Keratinocyte (primary cell): Measurements from ENCODE around the gene STK36. TPM values are rescaled to one million over a fixed set of nuclear protein-coding genes. Genes with fewer than 3 reads are reported as not detected.

Experiments used
- DNase-seq: peaks from one replicate; pipeline ENCODE4 v3.0.0-alpha.2; 2011; ENCODE audit warnings: low read depth, missing footprints, low spot score
- FAIRE-seq: peaks from 2 replicates; lab custom pipeline; 2011; peaks lifted over from hg19 to GRCh38; lab: Jason Lieb, UNC
- H2AFZ ChIP-seq: 2 replicates; pipeline ENCODE4 v1.6.0; 2012; ENCODE audit warnings: low read length, control low read depth, inconsistent platforms; ENCODE audit not compliant: control insufficient read depth
- H3K27ac ChIP-seq: 2 replicates; pipeline ENCODE4 v1.5.1; 2011; ENCODE audit warnings: low read length; ENCODE audit not compliant: control insufficient read depth, insufficient read depth
- H3K27me3 ChIP-seq: 3 replicates; pipeline ENCODE4 v1.6.0; 2011; ENCODE audit warnings: low read length; ENCODE audit not compliant: control insufficient read depth, insufficient read depth; ENCODE audit errors: extremely low read depth
- H3K36me3 ChIP-seq, 2 experiments: 2 replicates in 1 of 2; 3 replicates in 1 of 2; pipeline ENCODE4 v1.5.1; 2011; ENCODE audit warnings: low read length in 2 of 2, mild to moderate bottlenecking in 1 of 2; ENCODE audit not compliant: control insufficient read depth in 2 of 2, insufficient read depth in 2 of 2; ENCODE audit errors: extremely low read depth in 1 of 2
- H3K4me1 ChIP-seq: 3 replicates; pipeline ENCODE4 v1.5.1; 2011; ENCODE audit warnings: low read length; ENCODE audit not compliant: control insufficient read depth, insufficient read depth; ENCODE audit errors: extremely low read depth
- H3K4me2 ChIP-seq: 3 replicates; pipeline ENCODE4 v1.6.0; 2011; ENCODE audit warnings: low read depth, low read length; ENCODE audit not compliant: control insufficient read depth, insufficient read depth; ENCODE audit errors: extremely low read depth
- H3K4me3 ChIP-seq, 3 experiments: fragments of 200-600 bp in 1 of 3; sonication (generic) in 1 of 3; 2 replicates in 2 of 3; 3 replicates in 1 of 3; pipeline ENCODE4 v1.5.1; 2011 to 2016; ENCODE audit warnings: low read length in 3 of 3, mild to moderate bottlenecking in 3 of 3, control low read depth in 2 of 3, inconsistent platforms in 1 of 3, low read depth in 1 of 3, mixed read lengths in 1 of 3, mixed run types in 1 of 3, moderate library complexity in 1 of 3; ENCODE audit not compliant: control insufficient read depth in 2 of 3, insufficient read depth in 2 of 3; ENCODE audit errors: extremely low read depth in 1 of 3
- H3K79me2 ChIP-seq: 2 replicates; pipeline ENCODE4 v1.6.0; 2012; ENCODE audit warnings: low read length; ENCODE audit not compliant: control insufficient read depth, insufficient read depth
- H3K9ac ChIP-seq: 3 replicates; pipeline ENCODE4 v1.6.0; 2011; ENCODE audit warnings: low read length; ENCODE audit not compliant: control insufficient read depth, insufficient read depth; ENCODE audit errors: extremely low read depth
- H3K9me1 ChIP-seq: 3 replicates; pipeline ENCODE4 v1.6.0; 2011; ENCODE audit warnings: low read length; ENCODE audit not compliant: control insufficient read depth, insufficient read depth; ENCODE audit errors: extremely low read depth
- H3K9me3 ChIP-seq: 2 replicates; pipeline ENCODE4 v1.5.1; 2012; ENCODE audit warnings: low read depth, low read length; ENCODE audit not compliant: control insufficient read depth
- H4K20me1 ChIP-seq: 3 replicates; pipeline ENCODE4 v1.6.0; 2011; ENCODE audit warnings: low read length; ENCODE audit not compliant: control insufficient read depth, insufficient read depth; ENCODE audit errors: extremely low read depth
- CTCF ChIP-seq, 3 experiments: IDR thresholded peaks in 1 of 3; conservative IDR thresholded peaks in 1 of 3; optimal IDR thresholded peaks in 1 of 3; 2 replicates in 2 of 3; 3 replicates in 1 of 3; pipeline versions ENCODE3 to v1.5.1; 2011; ENCODE audit warnings: low read length in 3 of 3, mild to moderate bottlenecking in 3 of 3, moderate library complexity in 2 of 3, control low read depth in 1 of 3, inconsistent platforms in 1 of 3; ENCODE audit not compliant: insufficient read depth in 2 of 3; ENCODE audit errors: extremely low read depth in 1 of 3
- EZH2 ChIP-seq: IDR thresholded peaks from one replicate; pipeline ENCODE4 v1.6.1; 2012; ENCODE audit warnings: inconsistent platforms, mild to moderate bottlenecking, low read length, moderate library complexity
- dilution Hi-C: fragments of 300-500 bp; cut with MboI; formaldehyde crosslinking; loops from one replicate; pipeline ENCODE4 v1.7.0; 2020; ENCODE audit warnings: low sequenced_read_pairs; ENCODE audit not compliant: extremely low pct_ligation_motif_present
- polyA plus RNA-seq, 5 experiments: library from polyadenylated mRNA; depleted of rRNA in 3 of 5; stranded (reverse) in 3 of 5; stranded (forward) in 1 of 5; unstranded in 1 of 5; fragments of >200 nt; gene quantifications; 1 replicate in 1 of 5; 2 replicates in 3 of 5; 3 replicates in 1 of 5; pipeline versions ENCODE4 v1.2.1 to v1.2.3, GENCODE V29; 2011 to 2012; ENCODE audit warnings: missing spikeins in 2 of 5, low read depth in 1 of 5, low replicate concordance in 1 of 5

Gene STK36
- polyA plus RNA-seq, 1 donor (not counting 4 experiments of a cell fraction or from before 2014, with no cell fraction given) = 19.0 TPM

- Histone ChIP-seq H3K9me3 (no peaks in the 10 kb centered on the region), H3K4me1 (peaks cover 8% of the 10 kb centered on the region), H3K27ac (no peak overlapping the region), H3K9me1 (no peaks in the 10 kb centered on the region), H3K4me3 (no peak overlapping the region), H3K27me3 (no peaks in the 10 kb centered on the region), H3K36me3 (peaks cover 41 to 49% of the 10 kb centered on the region in 2 experiments), H4K20me1 (peaks cover 2% of the 10 kb centered on the region), H3K79me2 (peaks cover 21% of the 10 kb centered on the region), H3K9ac (no peak overlapping the region), H3K4me2 (no peak overlapping the region), H2AFZ (no peak overlapping the region)
- no peak for DNase-seq
- dilution Hi-C loops = no loop called here
- FAIRE-seq = no peak
- TF ChIP-seq EZH2 = no peak
- TF ChIP-seq CTCF (optimal IDR thresholded peaks at IDR 0.05 in 1 of 3, IDR thresholded peaks at IDR 0.05 in 1 of 3, conservative IDR thresholded peaks at IDR 0.05 in 1 of 3; ENCODE audit: extremely low read depth in 1 of 3, insufficient read depth in 2 of 3, low read length in 3 of 3) = no peak
These were observed 8.0 kb upstream of the STK36 start for GRCh38 chr2:218663901-218664300.

GRCh38 chr2:218664653-218665052, 7.2 kb upstream of the STK36 start:
- H3K27me3 ChIP-seq = no peaks in the 10 kb centered on the region
- FAIRE-seq = no peak
- H4K20me1 ChIP-seq = peaks cover 2% of the 10 kb centered on the region
- dilution Hi-C loops = no loop called here
- no peak overlapping the region for H3K9ac ChIP-seq
- H3K9me3 ChIP-seq = no peaks in the 10 kb centered on the region
- no peaks in the 10 kb centered on the region for H3K9me1 ChIP-seq
- H2AFZ ChIP-seq = no peak overlapping the region
- no peak overlapping the region for H3K4me3 ChIP-seq
- no peak for TF ChIP-seq EZH2
- TF ChIP-seq CTCF (optimal IDR thresholded peaks at IDR 0.05 in 1 of 3, IDR thresholded peaks at IDR 0.05 in 1 of 3, conservative IDR thresholded peaks at IDR 0.05 in 1 of 3; ENCODE audit: extremely low read depth in 1 of 3, insufficient read depth in 2 of 3, low read length in 3 of 3) = no peak
- no peak overlapping the region for H3K4me2 ChIP-seq
- peaks cover 22% of the 10 kb centered on the region for H3K79me2 ChIP-seq
- H3K36me3 ChIP-seq = peaks cover 41 to 52% of the 10 kb centered on the region in 2 experiments
- no peak overlapping the region for H3K27ac ChIP-seq
- peaks cover 8% of the 10 kb centered on the region for H3K4me1 ChIP-seq
- no peak for DNase-seq
